Measurements from ENCODE around the gene NEK8. TPM values are rescaled to one million over a fixed set of nuclear protein-coding genes. Genes with fewer than 3 reads are reported as not detected.

The NEK8 gene
- total and polyA plus RNA-seq, 9 of the 15 experiments (the other 6 are each of a cell fraction or from before 2014, with no cell fraction given) = 0.98 to 16.6 (median 4.6) TPM

DNA sequence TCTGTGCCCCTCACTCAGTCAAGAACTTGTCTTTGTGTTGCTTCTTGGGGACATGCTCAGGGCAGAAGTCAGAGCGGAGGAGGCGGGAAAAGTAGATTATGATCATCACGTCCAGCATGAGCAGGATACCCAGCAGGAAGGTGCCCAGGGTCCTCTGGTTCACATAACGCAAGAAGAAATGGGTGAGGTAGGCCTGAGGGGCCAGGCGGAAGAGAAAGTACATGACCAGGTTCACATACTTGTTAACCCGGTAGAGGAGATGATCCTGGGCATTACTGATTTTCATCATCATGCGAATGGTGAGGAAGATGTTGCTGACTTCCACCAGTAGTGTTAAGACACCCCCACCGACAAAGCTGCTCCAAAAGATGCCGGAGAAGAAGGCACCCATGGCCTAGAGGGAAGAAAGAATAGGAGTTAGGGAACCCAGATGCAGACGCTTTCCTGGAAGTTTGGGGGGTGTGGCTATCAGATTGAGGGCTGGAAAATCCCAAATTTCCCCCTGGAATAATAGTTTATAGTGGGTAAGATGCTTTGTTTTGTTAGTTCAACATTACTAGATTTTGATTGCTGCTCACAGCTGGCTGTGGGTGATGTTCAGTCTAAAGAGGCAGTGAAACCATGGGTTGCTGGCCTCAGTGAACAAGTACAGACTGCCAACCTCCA, 4.0 kb upstream of the NEK8 start (continued):
- TF ChIP-seq NRF1 (conservative IDR thresholded peaks at IDR 0.05 in 1 of 2, IDR thresholded peaks at IDR 0.05 in 1 of 2) (0 out of 4 replicates have a peak, but pooled peaks of 1 of the 2 experiments have one; percentile 18), MYNN (IDR thresholded peaks at IDR 0.05) (peak; percentile 68; the same call in 1 of the 2 replicates), MYNN (CRISPR knock-in tag; IDR thresholded peaks at IDR 0.05) (no peak), SLC30A9 (CRISPR knock-in tag; IDR thresholded peaks at IDR 0.05) (no peak), FOS (IDR thresholded peaks at IDR 0.05; ENCODE audit: extremely low read depth, insufficient read length) (no peak), SPI1 (IDR thresholded peaks at IDR 0.05; ENCODE audit: borderline replicate concordance, low read depth, low read length) (no peak), TSC22D4 (tag; IDR thresholded peaks at IDR 0.05) (no peak), SETDB1 (IDR thresholded peaks at IDR 0.05; ENCODE audit: low read length) (no peak), SREBF1 (IDR thresholded peaks at IDR 0.05; ENCODE audit: borderline replicate concordance, low read depth, low read length) (no peak), CTBP1 (IDR thresholded peaks at IDR 0.05; ENCODE audit: borderline replicate concordance) (no peak), NCOA2 (IDR thresholded peaks at IDR 0.05; ENCODE audit: partially characterized antibody in 2 of 2) (no peak), POU5F1 (IDR thresholded peaks at IDR 0.05; ENCODE audit: borderline replicate concordance, low read depth, low read length, partially characterized antibody) (no peak), ZNF324 (CRISPR knock-in tag; IDR thresholded peaks at IDR 0.05) (no peak), SP1 (CRISPR knock-in tag; IDR thresholded peaks at IDR 0.05) (0 out of 2 replicates have a peak, but pooled peaks have one; percentile 18), CSDE1 (IDR thresholded peaks at IDR 0.05) (no peak), ZBTB8A (IDR thresholded peaks at IDR 0.05; ENCODE audit: partially characterized antibody) (no peak), ZNF12 (CRISPR knock-in tag; IDR thresholded peaks at IDR 0.05) (no peak), ZNF431 (CRISPR knock-in tag; IDR thresholded peaks at IDR 0.05) (no peak; the same call in 1 of the 2 replicates), IRF2 (CRISPR knock-in tag; IDR thresholded peaks at IDR 0.05) (no peak)
- TF ChIP-seq, protein P1, sequence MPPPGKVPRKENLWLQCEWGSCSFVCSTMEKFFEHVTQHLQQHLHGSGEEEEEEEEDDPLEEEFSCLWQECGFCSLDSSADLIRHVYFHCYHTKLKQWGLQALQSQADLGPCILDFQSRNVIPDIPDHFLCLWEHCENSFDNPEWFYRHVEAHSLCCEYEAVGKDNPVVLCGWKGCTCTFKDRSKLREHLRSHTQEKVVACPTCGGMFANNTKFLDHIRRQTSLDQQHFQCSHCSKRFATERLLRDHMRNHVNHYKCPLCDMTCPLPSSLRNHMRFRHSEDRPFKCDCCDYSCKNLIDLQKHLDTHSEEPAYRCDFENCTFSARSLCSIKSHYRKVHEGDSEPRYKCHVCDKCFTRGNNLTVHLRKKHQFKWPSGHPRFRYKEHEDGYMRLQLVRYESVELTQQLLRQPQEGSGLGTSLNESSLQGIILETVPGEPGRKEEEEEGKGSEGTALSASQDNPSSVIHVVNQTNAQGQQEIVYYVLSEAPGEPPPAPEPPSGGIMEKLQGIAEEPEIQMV (tag; conservative IDR thresholded peaks at IDR 0.05; ENCODE audit: low read depth) = no peak
- TF ChIP-seq, protein P2, sequence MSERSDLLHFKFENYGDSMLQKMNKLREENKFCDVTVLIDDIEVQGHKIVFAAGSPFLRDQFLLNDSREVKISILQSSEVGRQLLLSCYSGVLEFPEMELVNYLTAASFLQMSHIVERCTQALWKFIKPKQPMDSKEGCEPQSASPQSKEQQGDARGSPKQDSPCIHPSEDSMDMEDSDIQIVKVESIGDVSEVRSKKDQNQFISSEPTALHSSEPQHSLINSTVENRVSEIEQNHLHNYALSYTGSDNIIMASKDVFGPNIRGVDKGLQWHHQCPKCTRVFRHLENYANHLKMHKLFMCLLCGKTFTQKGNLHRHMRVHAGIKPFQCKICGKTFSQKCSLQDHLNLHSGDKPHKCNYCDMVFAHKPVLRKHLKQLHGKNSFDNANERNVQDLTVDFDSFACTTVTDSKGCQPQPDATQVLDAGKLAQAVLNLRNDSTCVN (CRISPR knock-in tag; IDR thresholded peaks at IDR 0.05) = no peak
- TF ChIP-seq, protein P3, sequence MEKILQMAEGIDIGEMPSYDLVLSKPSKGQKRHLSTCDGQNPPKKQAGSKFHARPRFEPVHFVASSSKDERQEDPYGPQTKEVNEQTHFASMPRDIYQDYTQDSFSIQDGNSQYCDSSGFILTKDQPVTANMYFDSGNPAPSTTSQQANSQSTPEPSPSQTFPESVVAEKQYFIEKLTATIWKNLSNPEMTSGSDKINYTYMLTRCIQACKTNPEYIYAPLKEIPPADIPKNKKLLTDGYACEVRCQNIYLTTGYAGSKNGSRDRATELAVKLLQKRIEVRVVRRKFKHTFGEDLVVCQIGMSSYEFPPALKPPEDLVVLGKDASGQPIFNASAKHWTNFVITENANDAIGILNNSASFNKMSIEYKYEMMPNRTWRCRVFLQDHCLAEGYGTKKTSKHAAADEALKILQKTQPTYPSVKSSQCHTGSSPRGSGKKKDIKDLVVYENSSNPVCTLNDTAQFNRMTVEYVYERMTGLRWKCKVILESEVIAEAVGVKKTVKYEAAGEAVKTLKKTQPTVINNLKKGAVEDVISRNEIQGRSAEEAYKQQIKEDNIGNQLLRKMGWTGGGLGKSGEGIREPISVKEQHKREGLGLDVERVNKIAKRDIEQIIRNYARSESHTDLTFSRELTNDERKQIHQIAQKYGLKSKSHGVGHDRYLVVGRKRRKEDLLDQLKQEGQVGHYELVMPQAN (IDR thresholded peaks at IDR 0.05; ENCODE audit: borderline replicate concordance) = no peak
- TF ChIP-seq, protein P4, sequence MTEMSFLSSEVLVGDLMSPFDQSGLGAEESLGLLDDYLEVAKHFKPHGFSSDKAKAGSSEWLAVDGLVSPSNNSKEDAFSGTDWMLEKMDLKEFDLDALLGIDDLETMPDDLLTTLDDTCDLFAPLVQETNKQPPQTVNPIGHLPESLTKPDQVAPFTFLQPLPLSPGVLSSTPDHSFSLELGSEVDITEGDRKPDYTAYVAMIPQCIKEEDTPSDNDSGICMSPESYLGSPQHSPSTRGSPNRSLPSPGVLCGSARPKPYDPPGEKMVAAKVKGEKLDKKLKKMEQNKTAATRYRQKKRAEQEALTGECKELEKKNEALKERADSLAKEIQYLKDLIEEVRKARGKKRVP (CRISPR knock-in tag; IDR thresholded peaks at IDR 0.05) = no peak

All from K562 (cell line).